Omental fat pad (tissue), 4 donors: ENCODE data around the gene MTX1. TPM values are rescaled to one million over a fixed set of nuclear protein-coding genes. Genes with fewer than 3 reads are reported as not detected.
"Not testable (repeated sequence)": the region's sequence is repeated elsewhere in the genome, so short reads cannot be mapped to it uniquely, and the experiment has no call there.

ENCODE experiments used
- ATAC-seq: fragments of 150-250 bp; one replicate; pipeline ENCODE4 v1.9.1; 2016; ENCODE audit warnings: mild to moderate bottlenecking, moderate library complexity; ENCODE audit not compliant: low FRiP score
- DNase-seq: peaks from one replicate; pipeline ENCODE4 v3.0.0-alpha.2; 2019; ENCODE audit warnings: low spot score
- total RNA-seq, 4 donors: library from RNA; depleted of rRNA; stranded (reverse); fragments of >200 nt; gene quantifications; one replicate each; pipeline ENCODE4 v1.1.0, GENCODE V29; 2016
- TF ChIP-seq, protein P1 (sequence below), 3 donors: fragments of 450-650 bp; IDR thresholded peaks; one replicate each; pipeline ENCODE4 v1.5.1; 2016 to 2017; ENCODE audit warnings: antibody characterized with exemption in 3 of 3, mild to moderate bottlenecking in 3 of 3, moderate library complexity in 2 of 3

The MTX1 gene
- total RNA-seq, 4 donors from 2014 or later: 38.3 to 52.0 (median 40.8) TPM

DNA sequence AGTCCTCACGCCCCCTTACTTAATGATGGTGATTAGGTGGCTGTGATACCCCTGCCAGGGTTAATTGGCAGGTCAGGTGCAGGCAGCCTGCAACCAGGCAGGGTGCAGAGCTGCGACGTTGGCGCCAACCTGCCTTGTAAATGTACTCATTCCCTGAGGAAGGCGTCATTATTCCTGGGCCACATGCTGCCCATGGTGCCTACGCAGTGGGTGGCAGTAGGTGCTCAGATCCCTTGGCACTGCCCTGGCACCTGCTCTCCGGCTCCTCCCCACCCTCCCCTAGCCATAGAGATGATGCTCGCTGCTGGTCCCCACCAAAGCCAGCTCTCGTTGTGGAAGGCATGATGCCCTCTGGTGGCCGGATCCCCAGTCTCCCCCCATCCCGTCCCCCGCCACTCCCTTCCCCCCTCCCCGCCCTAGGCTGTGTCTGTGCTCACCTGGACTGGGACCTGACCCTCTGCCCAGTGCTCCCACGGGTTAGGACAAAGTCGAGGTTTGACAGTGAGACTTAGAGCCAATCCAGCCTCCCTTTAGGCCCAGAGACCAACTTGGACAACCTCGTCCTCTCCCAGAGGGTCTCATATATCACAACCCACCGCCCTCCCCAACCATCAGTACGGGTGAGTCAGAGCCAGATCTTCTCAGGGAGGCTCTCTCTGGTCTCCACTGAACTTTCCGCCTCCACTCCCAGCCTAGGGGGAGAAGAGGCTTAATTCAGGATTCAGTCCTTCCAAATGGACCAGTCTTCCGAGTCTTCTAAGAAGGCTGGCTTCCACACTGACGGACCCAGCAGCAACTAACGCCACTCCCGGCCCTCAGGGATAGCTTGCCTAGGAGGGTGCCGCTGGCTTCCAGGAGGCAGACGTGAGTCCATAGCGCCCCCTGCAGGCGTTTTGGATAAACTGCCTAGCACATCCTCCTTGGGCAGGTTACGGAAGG lies 41.1 kb upstream of the MTX1 start:
- DNase-seq: peak; percentile 73
- peak; percentile 64 for ATAC-seq
- TF ChIP-seq, protein P1, sequence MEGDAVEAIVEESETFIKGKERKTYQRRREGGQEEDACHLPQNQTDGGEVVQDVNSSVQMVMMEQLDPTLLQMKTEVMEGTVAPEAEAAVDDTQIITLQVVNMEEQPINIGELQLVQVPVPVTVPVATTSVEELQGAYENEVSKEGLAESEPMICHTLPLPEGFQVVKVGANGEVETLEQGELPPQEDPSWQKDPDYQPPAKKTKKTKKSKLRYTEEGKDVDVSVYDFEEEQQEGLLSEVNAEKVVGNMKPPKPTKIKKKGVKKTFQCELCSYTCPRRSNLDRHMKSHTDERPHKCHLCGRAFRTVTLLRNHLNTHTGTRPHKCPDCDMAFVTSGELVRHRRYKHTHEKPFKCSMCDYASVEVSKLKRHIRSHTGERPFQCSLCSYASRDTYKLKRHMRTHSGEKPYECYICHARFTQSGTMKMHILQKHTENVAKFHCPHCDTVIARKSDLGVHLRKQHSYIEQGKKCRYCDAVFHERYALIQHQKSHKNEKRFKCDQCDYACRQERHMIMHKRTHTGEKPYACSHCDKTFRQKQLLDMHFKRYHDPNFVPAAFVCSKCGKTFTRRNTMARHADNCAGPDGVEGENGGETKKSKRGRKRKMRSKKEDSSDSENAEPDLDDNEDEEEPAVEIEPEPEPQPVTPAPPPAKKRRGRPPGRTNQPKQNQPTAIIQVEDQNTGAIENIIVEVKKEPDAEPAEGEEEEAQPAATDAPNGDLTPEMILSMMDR (IDR thresholded peaks at IDR 0.05): peak in 1 of 3 donors; percentile 77

DNA sequence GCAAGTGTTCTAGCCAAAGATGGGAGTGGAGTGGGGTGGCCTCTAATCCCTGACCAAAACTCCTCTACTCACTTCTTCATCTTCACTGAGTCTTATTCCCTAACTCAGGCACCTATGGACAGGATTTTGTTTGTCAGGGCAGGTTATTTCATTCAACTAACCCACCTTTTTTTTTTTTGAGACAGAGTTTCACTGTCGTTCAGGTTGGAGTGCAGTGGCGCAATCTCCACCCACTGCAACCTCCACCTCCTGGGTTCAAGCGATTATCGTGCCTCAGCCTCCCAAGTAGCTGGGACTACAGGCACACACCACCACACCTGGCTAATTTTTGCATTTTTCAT lies 40.4 kb upstream of the MTX1 start:
- DNase-seq, ATAC-seq: not testable (repeated sequence)

DNA sequence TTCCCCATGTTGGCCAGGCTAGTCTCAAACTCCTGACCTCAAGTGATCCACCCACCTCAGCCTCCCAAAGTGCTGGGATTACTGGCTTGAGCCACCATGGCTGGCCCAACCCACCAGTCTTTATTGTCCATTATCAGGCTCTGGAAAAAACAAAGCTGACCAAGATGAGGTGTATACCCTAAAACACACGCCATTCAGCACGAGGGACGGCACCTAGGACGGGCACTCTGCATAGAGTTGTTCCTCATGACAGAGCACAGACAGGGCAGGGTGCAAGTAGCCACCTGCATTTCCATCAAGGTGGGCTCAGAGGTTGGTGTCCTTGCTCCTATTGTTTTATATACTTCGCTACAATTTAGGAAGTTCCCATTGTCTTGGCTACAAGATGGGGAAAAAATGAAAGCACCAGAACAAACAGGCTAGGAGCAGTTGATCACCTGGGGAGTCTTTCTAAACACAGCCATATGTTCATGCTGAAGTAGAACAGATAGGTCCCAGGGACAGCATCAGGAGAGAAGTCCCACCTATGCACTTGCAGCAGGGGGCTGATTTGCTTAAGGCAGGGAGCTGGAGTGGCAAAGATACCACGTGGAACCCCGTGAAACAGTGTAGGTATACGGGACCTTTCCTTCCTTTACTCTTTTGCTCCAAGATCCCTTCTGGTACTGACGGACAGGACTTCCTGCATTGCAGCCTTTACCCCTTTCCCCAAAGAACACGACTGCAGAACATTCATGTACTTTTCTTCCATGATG lies 39.9 kb upstream of the MTX1 start:
- TF ChIP-seq, protein P1 (IDR thresholded peaks at IDR 0.05): no peak
- DNase-seq (no peak), ATAC-seq (no peak)

DNA sequence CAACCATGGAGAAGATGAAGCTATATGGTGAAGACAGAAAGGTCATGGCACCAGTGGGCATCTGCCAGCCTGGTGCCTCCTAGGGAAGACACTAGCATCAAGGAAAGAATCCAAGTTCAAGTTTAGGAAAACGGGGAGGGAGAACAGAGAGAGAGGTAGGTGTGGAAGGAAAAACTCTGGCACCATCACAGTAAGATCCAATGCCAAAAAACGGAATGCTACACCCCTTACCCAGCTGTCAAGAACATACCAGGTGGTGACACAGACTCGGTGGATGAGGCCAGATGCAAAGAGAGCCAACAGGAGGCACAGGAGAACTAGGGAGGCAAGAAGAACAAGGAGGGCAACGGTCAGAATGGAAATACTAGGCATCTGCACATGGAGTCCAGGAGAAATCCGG lies 39.0 kb upstream of the MTX1 start:
- no peak for ATAC-seq
- TF ChIP-seq, protein P1 (IDR thresholded peaks at IDR 0.05): no peak

DNA sequence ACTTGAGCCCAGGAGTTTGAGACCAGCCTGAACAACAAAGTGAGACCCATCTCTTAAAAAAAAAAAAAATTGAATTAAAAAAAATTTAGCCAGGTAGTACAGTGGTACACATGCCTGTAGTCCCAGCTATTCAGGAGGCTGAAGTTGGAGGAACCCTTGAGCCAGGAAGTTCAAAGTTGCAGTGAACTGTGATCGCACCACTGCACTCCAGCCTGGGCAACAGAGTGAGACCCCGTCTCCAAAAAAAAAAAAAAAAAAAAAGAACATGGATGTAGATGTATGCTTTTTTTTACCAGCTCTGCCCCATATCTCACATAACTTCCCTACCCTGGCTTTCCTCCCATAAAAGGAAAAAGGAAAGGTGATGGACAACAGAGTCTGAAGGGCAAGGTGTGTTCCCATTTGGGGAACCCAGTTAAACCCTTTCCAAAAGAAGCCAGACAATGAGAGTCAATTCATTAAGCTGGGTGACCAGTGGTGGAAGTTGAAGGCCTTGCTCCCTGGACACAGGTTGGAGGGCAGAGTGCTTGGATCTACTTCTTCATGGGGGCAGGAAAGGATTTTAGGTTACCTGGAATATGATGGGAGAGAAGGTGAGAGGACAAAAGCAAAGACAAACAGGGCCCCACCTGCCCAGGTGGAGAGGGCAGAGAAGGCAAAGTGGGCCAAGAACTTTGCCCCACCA lies 38.3 kb upstream of the MTX1 start:
- DNase-seq (no peak), ATAC-seq (no peak)
- TF ChIP-seq, protein P1 (IDR thresholded peaks at IDR 0.05): no peak

More for the DNA sequence above, 39.0 kb upstream of the MTX1 start:
- no peak for DNase-seq

DNA sequence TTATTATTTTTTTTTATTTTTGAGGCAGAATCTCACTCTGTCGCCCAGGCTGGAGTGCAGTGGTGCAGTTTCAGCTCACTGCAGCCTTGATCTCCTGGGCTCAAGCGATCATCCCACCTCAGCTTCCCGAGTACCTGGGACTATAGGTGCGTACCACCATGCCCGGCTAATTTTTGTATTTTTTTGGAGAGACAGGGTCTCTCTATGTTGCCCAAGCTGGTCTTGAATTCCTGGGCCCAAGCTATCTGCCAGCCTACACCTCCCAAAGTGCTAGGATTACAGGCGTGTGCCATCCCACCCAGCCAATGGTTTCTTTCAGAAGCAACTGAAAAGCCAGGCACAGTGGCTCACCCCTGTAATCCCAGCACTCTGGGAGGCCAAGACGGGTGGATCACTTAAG lies 37.7 kb upstream of the MTX1 start:
- ATAC-seq (no peak), DNase-seq (no peak)
- TF ChIP-seq, protein P1 (IDR thresholded peaks at IDR 0.05): no peak
